Thymus (tissue), 11 donors: ENCODE measurements around the gene ADK. TPM values are rescaled to one million over a fixed set of nuclear protein-coding genes. Genes with fewer than 3 reads are reported as not detected.
"Not testable (repeated sequence)": the region's sequence is repeated elsewhere in the genome, so short reads cannot be mapped to it uniquely, and the experiment has no call there.

Source experiments
- DNase-seq, 9 donors: peaks; one replicate each; pipeline ENCODE4 v3.0.0-alpha.2; 2013; ENCODE audit warnings: low spot score in 9 of 9, low read depth in 6 of 9, missing footprints in 1 of 9
- H3K27ac ChIP-seq, 2 donors: one replicate each; pipeline ENCODE4 v1.5.1; 2013; ENCODE audit warnings: control low read depth in 1 of 2, low read depth in 1 of 2, low read length in 1 of 2, mild to moderate bottlenecking in 1 of 2, moderate library complexity in 1 of 2
- H3K27me3 ChIP-seq, 2 donors: one replicate each; pipeline ENCODE4 v1.5.1; 2013; ENCODE audit warnings: low read length in 1 of 2; ENCODE audit not compliant: control insufficient read depth in 2 of 2, insufficient read depth in 1 of 2
- H3K36me3 ChIP-seq, 2 donors: one replicate each; pipeline ENCODE4 v1.5.1; 2013; ENCODE audit warnings: low read length in 1 of 2, mild to moderate bottlenecking in 1 of 2, moderate library complexity in 1 of 2; ENCODE audit not compliant: control insufficient read depth in 2 of 2, insufficient read depth in 2 of 2
- H3K4me1 ChIP-seq, 2 donors: one replicate each; pipeline ENCODE4 v1.5.1; 2013; ENCODE audit warnings: low read length in 2 of 2; ENCODE audit not compliant: control insufficient read depth in 2 of 2, insufficient read depth in 2 of 2
- H3K4me3 ChIP-seq, 2 donors: one replicate each; pipeline ENCODE4 v1.5.1; 2013; ENCODE audit warnings: low read length in 2 of 2, control low read depth in 1 of 2, mild to moderate bottlenecking in 1 of 2
- H3K9me3 ChIP-seq, 2 donors: one replicate each; pipeline ENCODE4 v1.5.1; 2013; ENCODE audit warnings: low read length in 1 of 2, mild to moderate bottlenecking in 1 of 2; ENCODE audit not compliant: control insufficient read depth in 2 of 2, insufficient read depth in 1 of 2
- WGBS: extraction: QIAGEN DNeasy Blood & Tissue Kit; methylation state at CpG from one replicate; pipeline ENCODE4 v1.1.7; 2013; 5-methylcytosine and 5-hydroxymethylcytosine counted together
- polyA plus RNA-seq: library from polyadenylated mRNA; stranded (reverse); fragments of 200-250 nt; gene quantifications from one replicate; pipeline ENCODE4 v1.2.3, GENCODE V29; 2013
- total RNA-seq: library from RNA; stranded (reverse); fragments of 120-200 nt; gene quantifications from one replicate; pipeline ENCODE4 v1.2.4, GENCODE V29; 2013
- donor health status: healthy.

ADK gene
- total and polyA plus RNA-seq, 2 donors, result 32.0 to 33.2 TPM

DNA sequence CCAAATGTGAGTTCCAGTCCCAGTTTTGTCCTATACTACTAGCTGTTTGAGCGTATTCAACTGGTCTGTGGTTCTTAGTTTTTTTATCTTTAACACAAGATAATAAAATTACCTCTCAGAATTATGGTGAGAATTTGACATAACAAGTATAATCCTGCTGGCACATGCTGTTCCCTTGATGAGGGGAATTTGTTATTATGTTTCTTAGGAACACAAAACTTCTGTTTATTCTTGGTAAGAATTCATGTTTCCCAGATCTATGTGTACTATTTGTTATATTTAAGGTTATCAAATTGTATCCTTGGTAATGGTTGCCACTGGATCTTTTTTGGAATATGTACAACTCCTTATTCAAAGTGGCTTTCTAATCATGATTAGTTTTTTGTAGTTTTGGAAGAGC, 335.6 kb downstream of the ADK start:
- Histone ChIP-seq H3K9me3 (peaks cover 0 to 8% of the 10 kb centered on the region in 2 donors), H3K27ac (no peak overlapping the region), H3K27me3 (no peaks in the 10 kb centered on the region), H3K4me3 (no peak overlapping the region), H3K4me1 (no peaks in the 10 kb centered on the region), H3K36me3 (peaks cover 0 to 4% of the 10 kb centered on the region in 2 donors)
- 93% methylated on average over 1 of the region's 1 CpG for WGBS
- no peak for DNase-seq

GRCh38 chr10:74488907-74489306, 337.9 kb downstream of the ADK start:
- H3K9me3 ChIP-seq, result no peaks in the 10 kb centered on the region
- no peak for DNase-seq
- H3K36me3 ChIP-seq, result no peaks in the 10 kb centered on the region
- no peak overlapping the region for H3K4me3 ChIP-seq
- no peak overlapping the region for H3K27ac ChIP-seq
- no peaks in the 10 kb centered on the region for H3K27me3 ChIP-seq
- no peaks in the 10 kb centered on the region for H3K4me1 ChIP-seq

DNA sequence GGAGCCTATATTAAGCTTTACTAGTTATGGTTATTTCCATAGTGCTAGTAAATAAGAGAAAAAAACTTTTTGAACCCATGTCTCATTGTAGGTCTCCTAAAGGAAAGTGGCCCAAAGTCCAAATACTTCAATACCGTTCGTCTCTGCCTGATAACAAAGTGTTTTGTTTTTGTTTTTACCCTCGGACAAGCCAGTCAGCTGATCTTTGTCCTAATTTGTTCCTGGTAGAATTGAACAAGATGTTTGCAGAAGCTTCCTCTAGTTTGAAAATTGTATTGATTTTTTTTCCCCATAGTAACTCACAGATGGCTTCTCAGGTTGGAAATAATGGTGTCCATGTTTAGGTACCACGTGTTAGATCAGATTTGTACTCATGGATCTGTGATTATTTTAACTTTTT, 339.5 kb downstream of the ADK start:
- Histone ChIP-seq H3K4me1 (no peaks in the 10 kb centered on the region), H3K27me3 (no peaks in the 10 kb centered on the region), H3K4me3 (no peak overlapping the region), H3K27ac (no peak overlapping the region), H3K36me3 (no peaks in the 10 kb centered on the region), H3K9me3 (no peaks in the 10 kb centered on the region)
- DNase-seq, result no peak
- 97% methylated on average over 4 of the region's 4 CpGs for whole genome bisulfite sequencing

GRCh38 chr10:74491014-74491413, 340.0 kb downstream of the ADK start:
- Histone ChIP-seq H3K4me3 (no peak overlapping the region), H3K4me1 (no peaks in the 10 kb centered on the region), H3K9me3 (no peaks in the 10 kb centered on the region), H3K36me3 (no peaks in the 10 kb centered on the region), H3K27me3 (no peaks in the 10 kb centered on the region), H3K27ac (no peak overlapping the region)
- no peak for DNase-seq
- 98% methylated on average over 4 of the region's 4 CpGs for WGBS

- H3K9me3 ChIP-seq, DNase-seq, H3K36me3 ChIP-seq, H3K27me3 ChIP-seq, H3K27ac ChIP-seq, H3K4me3 ChIP-seq, H3K4me1 ChIP-seq: not testable (repeated sequence)
- over 99% methylated on average over 3 of the region's 3 CpGs for WGBS
Observed at GRCh38 chr10:74496276-74496675, 345.3 kb downstream of the ADK start.

DNA sequence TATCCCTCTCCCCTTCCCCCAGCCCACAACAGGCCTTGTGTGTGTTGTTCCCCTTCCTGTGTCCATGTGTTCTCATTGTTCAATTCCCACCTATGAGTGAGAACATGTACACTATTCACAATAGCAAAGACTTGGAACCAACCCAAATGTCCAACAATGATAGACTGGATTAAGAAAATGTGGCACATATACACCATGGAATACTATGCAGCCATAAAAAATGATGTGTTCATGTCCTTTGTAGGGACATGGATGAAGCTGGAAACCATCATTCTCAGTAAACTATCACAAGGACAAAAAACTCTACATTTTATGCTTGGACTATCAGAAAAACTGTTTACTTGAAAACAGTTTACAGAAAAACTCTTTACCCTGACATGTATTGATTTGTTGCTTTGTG, 347.6 kb downstream of the ADK start:
- not testable (repeated sequence) for H3K27me3 ChIP-seq, H3K4me3 ChIP-seq, DNase-seq

GRCh38 chr10:74500026-74500704, 349.1 kb downstream of the ADK start:
- WGBS, result 98% methylated on average over 4 of the region's 4 CpGs
- H3K27ac ChIP-seq, result no peak overlapping the region
- DNase-seq, result no peak
- no peaks in the 10 kb centered on the region for H3K27me3 ChIP-seq
- H3K4me3 ChIP-seq, result no peak overlapping the region
- no peaks in the 10 kb centered on the region for H3K9me3 ChIP-seq
- H3K36me3 ChIP-seq, result no peaks in the 10 kb centered on the region
- H3K4me1 ChIP-seq, result no peaks in the 10 kb centered on the region

More for the DNA sequence above, 347.6 kb downstream of the ADK start:
- H3K27ac ChIP-seq, H3K36me3 ChIP-seq, H3K4me1 ChIP-seq, H3K9me3 ChIP-seq: not testable (repeated sequence)

DNA sequence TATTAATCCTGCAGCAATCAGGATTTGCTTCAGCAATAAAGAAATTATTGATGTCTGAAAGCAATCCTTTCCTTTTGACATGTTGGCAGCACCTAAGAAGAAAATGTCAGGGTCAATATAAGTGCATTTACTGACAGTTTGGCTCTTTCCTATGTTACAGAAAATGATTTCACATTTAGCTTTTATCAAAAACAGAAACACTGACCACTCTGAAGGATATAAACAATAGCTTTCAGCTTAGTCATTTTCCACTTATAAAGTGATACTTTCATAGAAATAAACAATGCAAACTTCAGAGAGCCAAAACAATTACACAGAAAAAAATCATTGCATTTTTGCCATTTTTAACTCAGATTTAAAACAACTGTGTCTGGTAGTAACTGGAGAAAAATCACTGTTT, 349.8 kb downstream of the ADK start:
- no peak overlapping the region for H3K4me3 ChIP-seq
- DNase-seq, result no peak
- no peak overlapping the region for H3K27ac ChIP-seq
- no peaks in the 10 kb centered on the region for H3K36me3 ChIP-seq
- no peaks in the 10 kb centered on the region for H3K9me3 ChIP-seq
- H3K27me3 ChIP-seq, result no peaks in the 10 kb centered on the region
- no peaks in the 10 kb centered on the region for H3K4me1 ChIP-seq

- no peaks in the 10 kb centered on the region for H3K36me3 ChIP-seq
- H3K27ac ChIP-seq, result no peak overlapping the region
- 97% methylated on average over 1 of the region's 1 CpG for WGBS
- no peaks in the 10 kb centered on the region for H3K27me3 ChIP-seq
- no peak overlapping the region for H3K4me3 ChIP-seq
- H3K4me1 ChIP-seq, result no peaks in the 10 kb centered on the region
- DNase-seq, result no peak
- H3K9me3 ChIP-seq, result no peaks in the 10 kb centered on the region
Observed at GRCh38 chr10:74502963-74503608, 352.1 kb downstream of the ADK start.
